B cell (primary cell): Measurements from ENCODE around the gene SCNN1G. TPM values are rescaled to one million over a fixed set of nuclear protein-coding genes. Genes with fewer than 3 reads are reported as not detected.

Source experiments
- ATAC-seq: fragments of 200-7000 bp; cut with Tn5 transposase; one replicate; pipeline ENCODE4 v1.10.0; 2021; ENCODE audit warnings: low read depth, mild to moderate bottlenecking, moderate number of reproducible peaks, moderate library complexity
- CTCF ChIA-PET: fragments of 350-600 bp; sonication (Branson Sonifier 250); formaldehyde crosslinking; loops from one replicate; lab custom pipeline; 2021; ENCODE audit warnings: antibody characterized with exemption, inconsistent platforms; lab: Charles Lee
- POLR2A ChIA-PET: fragments of 350-600 bp; sonication (Branson Sonifier 250); formaldehyde crosslinking; loops from one replicate; lab custom pipeline; 2021; ENCODE audit warnings: antibody characterized with exemption; lab: Charles Lee
- DNase-seq: peaks from one replicate; pipeline ENCODE4 v3.0.0; 2013
- H2AFZ ChIP-seq: 2 replicates; pipeline ENCODE4 v1.6.1; 2012; ENCODE audit warnings: mild to moderate bottlenecking, low read depth, low read length; ENCODE audit not compliant: insufficient read depth, poor library complexity, severe bottlenecking
- H3K27ac ChIP-seq, 2 donors: 1 replicate in 1 of 2; 2 replicates in 1 of 2; pipeline ENCODE4 v1.5.1; 2012 to 2013; ENCODE audit warnings: low read length in 2 of 2, mild to moderate bottlenecking in 2 of 2, moderate library complexity in 1 of 2
- H3K27me3 ChIP-seq, 4 experiments: fragments of 200-600 bp in 1 of 4; sonication (generic) in 1 of 4; replicated peaks in 1 of 4; 1 replicate in 2 of 4; 2 replicates in 2 of 4; pipeline versions ENCODE4 v1.6.1 to v1.7.0; 2013 to 2016; ENCODE audit warnings: low read length in 3 of 4, mild to moderate bottlenecking in 2 of 4, mixed read lengths in 1 of 4, moderate library complexity in 1 of 4; ENCODE audit not compliant: insufficient read depth in 4 of 4, control insufficient read depth in 3 of 4; ENCODE audit errors: control extremely low read depth in 1 of 4
- H3K36me3 ChIP-seq, 2 experiments: replicated peaks in 1 of 2; 1 replicate in 1 of 2; 2 replicates in 1 of 2; pipeline versions ENCODE4 v1.6.1 to v1.7.1; 2013; ENCODE audit warnings: low read length in 1 of 2; ENCODE audit not compliant: insufficient read depth in 2 of 2, control insufficient read depth in 1 of 2; ENCODE audit errors: control extremely low read depth in 1 of 2, extremely low read depth in 1 of 2
- H3K4me1 ChIP-seq, 2 donors: fragments of 200-600 bp in 1 of 2; sonication (generic) in 1 of 2; 1 replicate in 1 of 2; 2 replicates in 1 of 2; pipeline versions ENCODE4 v1.5.1 to v1.6.1; 2013 to 2017; ENCODE audit warnings: low read length in 2 of 2; ENCODE audit not compliant: control insufficient read depth in 2 of 2, insufficient read depth in 2 of 2
- H3K4me2 ChIP-seq: replicated peaks from 2 replicates; pipeline ENCODE3; 2012; ENCODE audit warnings: mild to moderate bottlenecking, low read depth, low read length; ENCODE audit not compliant: poor library complexity, severe bottlenecking
- H3K4me3 ChIP-seq, 5 experiments: fragments of 200-600 bp in 1 of 5; sonication (generic) in 1 of 5; 1 replicate in 3 of 5; 2 replicates in 2 of 5; pipeline versions ENCODE4 v1.5.1 to v1.7.0; 2011 to 2016; ENCODE audit warnings: low read length in 4 of 5, mild to moderate bottlenecking in 4 of 5, low read depth in 2 of 5, control low read depth in 1 of 5, moderate library complexity in 1 of 5; ENCODE audit not compliant: insufficient read depth in 1 of 5; ENCODE audit errors: control extremely low read depth in 1 of 5, extremely low read depth in 1 of 5
- H3K79me2 ChIP-seq: fragments of 200-600 bp; sonication (generic); one replicate; pipeline ENCODE4 v1.6.0; 2016; ENCODE audit warnings: low read length; ENCODE audit not compliant: control insufficient read depth, insufficient read depth
- H3K9ac ChIP-seq: fragments of 200-600 bp; sonication (generic); 2 replicates; pipeline ENCODE4 v1.6.1; 2017; ENCODE audit warnings: mild to moderate bottlenecking, low read length, moderate library complexity
- H3K9me3 ChIP-seq, 3 donors: one replicate each; pipeline versions ENCODE4 v1.6.1 to v1.7.1; 2013; ENCODE audit warnings: low read length in 2 of 3; ENCODE audit not compliant: control insufficient read depth in 2 of 3, insufficient read depth in 1 of 3; ENCODE audit errors: control extremely low read depth in 1 of 3
- H4K20me1 ChIP-seq: 2 replicates; pipeline ENCODE4 v1.6.0; 2012; ENCODE audit warnings: mild to moderate bottlenecking, low read length; ENCODE audit not compliant: insufficient read depth, control insufficient read depth, poor library complexity, severe bottlenecking
- H3K27ac Mint-ChIP-seq: one replicate; pipeline ENCODE4 v1.8.0; 2021; ENCODE audit warnings: mixed read lengths
- H3K27me3 Mint-ChIP-seq: one replicate; pipeline ENCODE4 v1.8.0; 2021; ENCODE audit warnings: mixed read lengths
- H3K4me1 Mint-ChIP-seq: one replicate; pipeline ENCODE4 v1.8.0; 2021; ENCODE audit warnings: mixed read lengths
- H3K4me3 Mint-ChIP-seq: one replicate; pipeline ENCODE4 v1.8.0; 2021; ENCODE audit warnings: mixed read lengths
- H3K9me3 Mint-ChIP-seq: one replicate; pipeline ENCODE4 v1.8.0; 2022; ENCODE audit warnings: mixed read lengths; ENCODE audit not compliant: insufficient read depth
- EZH2 ChIP-seq: IDR thresholded peaks from 2 replicates; pipeline ENCODE4 v1.6.1; 2012; ENCODE audit warnings: borderline replicate concordance, low read depth, mild to moderate bottlenecking, moderate library complexity, low read length; ENCODE audit not compliant: insufficient read depth, poor library complexity, severe bottlenecking
- WGBS: methylation state at CpG from one replicate; pipeline ENCODE4 v1.1.5; 2013; ENCODE audit warnings: missing lambda C conversion rate; ENCODE audit not compliant: insufficient coverage; 5-methylcytosine and 5-hydroxymethylcytosine counted together
- intact Hi-C: fragments of 100-400 bp; cut with micrococcal nuclease; formaldehyde crosslinking; loops from one replicate; pipeline ENCODE4 v1.10.0; 2022
- polyA plus RNA-seq: library from polyadenylated mRNA; depleted of rRNA; stranded (reverse); fragments of >200 nt; gene quantifications from 2 replicates; pipeline ENCODE4 v1.2.3, GENCODE V29; 2012
- total RNA-seq, 2 donors: library from RNA; stranded (reverse); fragments of 120-200 nt in 1 of 2; gene quantifications; 1 replicate in 1 of 2; 2 replicates in 1 of 2; pipeline versions ENCODE4 v1.2.3 to v1.2.4, GENCODE V29; 2013 to 2022
- TF ChIP-seq, protein P1 (sequence below): fragments of 200-600 bp; IDR thresholded peaks from one replicate; pipeline ENCODE4 v1.8.0; 2022; ENCODE audit warnings: antibody characterized with exemption, mild to moderate bottlenecking

SCNN1G gene
- total and polyA plus RNA-seq, 2 donors (not counting 1 experiment from before 2014, with no cell fraction given) = not detected

DNA sequence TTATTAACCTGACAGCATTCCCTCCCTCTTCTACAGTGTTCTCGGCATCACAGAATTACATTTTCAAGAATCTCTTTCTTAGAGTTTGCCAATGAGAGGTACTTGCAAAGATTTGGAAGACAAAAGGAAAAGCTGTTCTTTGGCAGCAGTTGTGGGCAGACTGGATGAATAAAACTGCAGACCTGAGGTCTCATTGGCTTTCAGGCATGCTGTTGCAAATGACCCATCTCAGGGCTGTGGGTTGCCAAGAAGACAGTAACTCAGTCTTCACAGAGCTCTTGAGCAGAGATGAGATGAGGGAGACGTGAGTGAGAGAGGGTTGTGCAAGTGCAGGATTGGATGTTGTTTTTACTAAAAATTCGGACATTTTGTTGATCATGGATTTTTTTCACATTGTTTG is 22.0 kb upstream of the SCNN1G start:
- WGBS = 86% methylated on average over 1 of the region's 3 CpGs
- POLR2A ChIA-PET = no interaction called here
- Mint-ChIP-seq H3K4me3 (no peak overlapping the region), H3K9me3 (no peaks in the 10 kb centered on the region), H3K27me3 (peaks cover 60% of the 10 kb centered on the region), H3K27ac (no peak overlapping the region), H3K4me1 (peaks cover 4% of the 10 kb centered on the region)
- peaks cover 0 to 7% (median 2%) of the 10 kb centered on the region in 4 experiments for H3K27me3 ChIP-seq
- no peak overlapping the region for H2AFZ ChIP-seq
- H3K4me1 ChIP-seq = no peaks in the 10 kb centered on the region
- no peaks in the 10 kb centered on the region for H3K36me3 ChIP-seq
- intact Hi-C loops = no loop called here
- no peak overlapping the region for H3K27ac ChIP-seq
- ATAC-seq (no peak), DNase-seq (no peak)
- no peaks in the 10 kb centered on the region for H3K9me3 ChIP-seq
- no peak overlapping the region for H3K4me3 ChIP-seq
- no peak overlapping the region for H3K4me2 ChIP-seq
- no peak overlapping the region for H3K9ac ChIP-seq
- TF ChIP-seq EZH2 = no peak
- TF ChIP-seq, protein P1, sequence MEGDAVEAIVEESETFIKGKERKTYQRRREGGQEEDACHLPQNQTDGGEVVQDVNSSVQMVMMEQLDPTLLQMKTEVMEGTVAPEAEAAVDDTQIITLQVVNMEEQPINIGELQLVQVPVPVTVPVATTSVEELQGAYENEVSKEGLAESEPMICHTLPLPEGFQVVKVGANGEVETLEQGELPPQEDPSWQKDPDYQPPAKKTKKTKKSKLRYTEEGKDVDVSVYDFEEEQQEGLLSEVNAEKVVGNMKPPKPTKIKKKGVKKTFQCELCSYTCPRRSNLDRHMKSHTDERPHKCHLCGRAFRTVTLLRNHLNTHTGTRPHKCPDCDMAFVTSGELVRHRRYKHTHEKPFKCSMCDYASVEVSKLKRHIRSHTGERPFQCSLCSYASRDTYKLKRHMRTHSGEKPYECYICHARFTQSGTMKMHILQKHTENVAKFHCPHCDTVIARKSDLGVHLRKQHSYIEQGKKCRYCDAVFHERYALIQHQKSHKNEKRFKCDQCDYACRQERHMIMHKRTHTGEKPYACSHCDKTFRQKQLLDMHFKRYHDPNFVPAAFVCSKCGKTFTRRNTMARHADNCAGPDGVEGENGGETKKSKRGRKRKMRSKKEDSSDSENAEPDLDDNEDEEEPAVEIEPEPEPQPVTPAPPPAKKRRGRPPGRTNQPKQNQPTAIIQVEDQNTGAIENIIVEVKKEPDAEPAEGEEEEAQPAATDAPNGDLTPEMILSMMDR = no peak
- CTCF ChIA-PET = interaction anchor here (1.6 kb wide), 1 partner anchor 10 kb away, joined by 3 read pairs; no protein-coding TSS in a partner anchor
- no peaks in the 10 kb centered on the region for H4K20me1 ChIP-seq
- H3K79me2 ChIP-seq = no peaks in the 10 kb centered on the region

- H3K4me1 Mint-ChIP-seq = no peaks in the 10 kb centered on the region
Measured at GRCh38 chr16:23163921-23164320, 18.6 kb upstream of the SCNN1G start.

More at GRCh38 chr16:23163921-23164320, 18.6 kb upstream of the SCNN1G start:
- TF ChIP-seq EZH2 = no peak
- TF ChIP-seq, protein P1 = no peak
- Histone ChIP-seq H4K20me1 (no peaks in the 10 kb centered on the region), H3K9me3 (no peaks in the 10 kb centered on the region), H3K4me2 (no peak overlapping the region), H3K4me1 (no peaks in the 10 kb centered on the region), H3K9ac (no peak overlapping the region), H3K27me3 (peaks cover 0 to 11% (median 7%) of the 10 kb centered on the region in 4 experiments), H3K79me2 (no peaks in the 10 kb centered on the region), H3K4me3 (no peak overlapping the region), H3K27ac (no peak overlapping the region), H3K36me3 (no peaks in the 10 kb centered on the region), H2AFZ (no peak overlapping the region)
- ATAC-seq = no peak
- Mint-ChIP-seq H3K27ac (no peak overlapping the region), H3K9me3 (no peaks in the 10 kb centered on the region), H3K4me3 (no peak overlapping the region), H3K27me3 (peaks cover 63% of the 10 kb centered on the region)
- CTCF ChIA-PET = no interaction called here
- POLR2A ChIA-PET = no interaction called here
- DNase-seq = no peak
- intact Hi-C loops = no loop called here
- 100% methylated on average over 1 of the region's 2 CpGs for WGBS
